22Rv1 (cell line): ENCODE results near the gene RRP9.

Source experiments
- H3K27ac ChIP-seq: fragments of 450-650 bp; 2 replicates; pipeline ENCODE4 v1.5.1; 2017
- CTCF ChIP-seq: fragments of 450-650 bp; IDR thresholded peaks from 2 replicates; pipeline ENCODE4 v1.5.1; 2017; ENCODE audit warnings: mild to moderate bottlenecking
- ZFX ChIP-seq: fragments of 450-650 bp; IDR thresholded peaks from 2 replicates; pipeline ENCODE4 v1.6.1; 2017; ENCODE audit warnings: antibody characterized with exemption, borderline replicate concordance

Gene RRP9

GRCh38 chr3:51983578-51984268 lies 42.0 kb upstream of the RRP9 start:
- TF ChIP-seq ZFX (no peak), CTCF (no peak)

GRCh38 chr3:51982838-51983577 lies 41.3 kb upstream of the RRP9 start, which contains the start of gene ACY1:
TSS of gene ACY1 (plus strand) at chr3:51983535. CDS start at chr3:51984065, 530 bp downstream.
- H3K27ac ChIP-seq = peak within 1 kb of the TSS; percentile 99
- TF ChIP-seq CTCF = peak; percentile 52; the same call in 1 of the 2 replicates
- TF ChIP-seq ZFX = no peak

More at GRCh38 chr3:51983578-51984268, 42.0 kb upstream of the RRP9 start:
- H3K27ac ChIP-seq = peak overlapping the region; percentile 99

GRCh38 chr3:51982352-51982837 lies 40.7 kb upstream of the RRP9 start:
- TF ChIP-seq ZFX (no peak), CTCF (peak; percentile 83)
- H3K27ac ChIP-seq = peak overlapping the region; percentile 99

GRCh38 chr3:51980253-51980652 lies 38.5 kb upstream of the RRP9 start:
- TF ChIP-seq CTCF (no peak), ZFX (no peak)
- no peak overlapping the region for H3K27ac ChIP-seq

- TF ChIP-seq CTCF = no peak
- TF ChIP-seq ZFX = no peak
- no peak overlapping the region for H3K27ac ChIP-seq
Observed at GRCh38 chr3:51978143-51978502, 36.4 kb upstream of the RRP9 start.

GRCh38 chr3:51977446-51978142 lies 35.9 kb upstream of the RRP9 start:
- peak overlapping the region; percentile 97; the same call in 1 of the 2 replicates for H3K27ac ChIP-seq
- TF ChIP-seq CTCF (no peak), ZFX (no peak)
